Epithelial cell of proximal tubule (primary cell): ENCODE results near the gene TBX10. TPM values are rescaled to one million over a fixed set of nuclear protein-coding genes. Genes with fewer than 3 reads are reported as not detected.
"Not testable (repeated sequence)": the region's sequence is repeated elsewhere in the genome, so short reads cannot be mapped to it uniquely, and the experiment has no call there.

Source experiments
- DNase-seq: peaks from one replicate; pipeline ENCODE4 v3.0.0-alpha.2; 2011; ENCODE audit warnings: low read depth
- H3K4me3 ChIP-seq: 2 replicates; pipeline ENCODE4 v1.5.1; 2011; ENCODE audit warnings: low read depth, mild to moderate bottlenecking, low read length
- CTCF ChIP-seq: conservative IDR thresholded peaks from 2 replicates; pipeline ENCODE4 v1.5.1; 2012; ENCODE audit warnings: low read depth, mild to moderate bottlenecking, low read length
- total RNA-seq: library from RNA; depleted of rRNA; stranded (reverse); fragments of >200 nt; gene quantifications from 2 replicates; pipeline ENCODE4 v1.2.3, GENCODE V29; 2015

TBX10 gene
- total RNA-seq, 1 donor from 2014 or later, result not detected

DNA sequence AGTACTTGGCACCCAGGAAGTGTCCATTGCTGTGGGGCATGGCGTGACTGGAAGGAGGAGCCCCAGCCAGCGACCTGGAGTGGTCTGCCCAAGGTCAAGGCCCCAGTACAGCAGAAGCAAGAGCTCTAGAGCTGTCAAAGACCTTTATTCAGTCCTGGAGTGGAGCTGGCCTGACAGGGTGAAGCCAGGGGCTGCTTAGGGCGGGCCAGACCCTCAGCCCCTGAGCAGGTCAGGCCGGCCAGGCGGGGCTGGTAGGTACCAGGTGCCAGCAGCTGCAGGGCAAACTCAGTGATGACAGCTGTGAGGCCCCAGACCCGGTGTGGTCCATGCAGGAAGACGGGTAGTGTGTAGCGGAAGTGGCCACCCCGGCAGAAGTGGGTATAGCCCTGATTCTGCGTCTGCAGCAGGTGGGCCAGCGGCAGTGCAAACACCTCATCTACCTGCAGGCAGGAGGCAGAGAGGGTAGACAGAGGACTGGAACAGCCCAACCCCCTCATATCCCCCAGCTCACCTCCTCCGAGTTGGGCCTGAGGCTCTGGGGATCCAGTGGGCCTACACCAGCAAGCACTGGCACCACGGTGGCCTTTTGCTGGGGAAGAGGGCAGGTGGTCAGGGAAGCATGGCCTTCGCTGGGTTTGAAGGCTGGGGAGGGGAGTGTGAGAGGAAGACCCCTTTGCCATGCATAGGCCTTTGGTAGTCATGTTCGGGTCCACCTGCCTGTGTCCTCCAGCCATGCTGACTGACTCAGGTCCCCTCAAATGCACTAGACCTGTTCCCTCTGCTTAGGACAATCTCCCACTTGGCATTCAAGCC lies 11.5 kb downstream of the TBX10 start:
- no peak for TF ChIP-seq CTCF
- no peak for DNase-seq
- peak overlapping the region; percentile 63 for H3K4me3 ChIP-seq

DNA sequence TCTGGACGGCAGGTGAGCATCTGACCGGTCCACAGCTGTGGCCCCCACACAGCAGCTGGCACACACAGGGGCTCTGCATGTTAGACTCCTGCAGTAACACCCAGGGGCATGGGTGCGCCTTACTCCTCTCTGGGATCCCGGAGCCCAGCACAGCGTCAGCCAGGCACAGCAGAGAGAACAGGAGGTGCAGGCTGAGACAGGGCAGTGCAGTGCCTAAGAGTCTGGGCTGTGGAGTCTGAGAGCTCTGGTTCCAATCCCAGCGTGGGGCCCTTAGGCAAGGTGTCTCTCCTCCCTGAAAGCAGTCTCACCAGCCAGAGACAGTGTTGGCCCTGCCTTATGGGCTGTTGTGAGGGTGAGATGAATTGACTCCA lies 12.1 kb downstream of the TBX10 start:
- no peak for TF ChIP-seq CTCF
- DNase-seq, result no peak
- no peak overlapping the region for H3K4me3 ChIP-seq

DNA sequence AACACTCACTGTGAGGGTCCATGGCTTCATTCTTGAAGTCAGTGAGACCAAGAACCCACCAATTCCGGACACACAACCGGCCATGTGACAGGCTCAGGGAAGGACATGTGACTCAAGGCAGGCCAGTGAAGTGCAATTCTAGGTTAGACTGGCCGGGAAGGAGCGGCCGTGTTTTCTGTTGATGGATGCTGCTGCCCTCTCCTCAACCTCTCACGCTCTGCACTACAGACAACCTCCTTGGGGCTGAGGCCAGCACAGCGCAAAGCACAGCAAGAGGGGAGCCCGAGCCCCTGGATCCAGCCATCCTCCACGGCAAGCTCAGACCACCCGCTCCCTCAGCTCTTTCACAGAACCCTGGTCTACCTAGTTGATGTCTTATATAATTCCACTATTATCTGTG lies 12.6 kb downstream of the TBX10 start:
- no peak for TF ChIP-seq CTCF
- DNase-seq, result no peak
- H3K4me3 ChIP-seq, result no peak overlapping the region

DNA sequence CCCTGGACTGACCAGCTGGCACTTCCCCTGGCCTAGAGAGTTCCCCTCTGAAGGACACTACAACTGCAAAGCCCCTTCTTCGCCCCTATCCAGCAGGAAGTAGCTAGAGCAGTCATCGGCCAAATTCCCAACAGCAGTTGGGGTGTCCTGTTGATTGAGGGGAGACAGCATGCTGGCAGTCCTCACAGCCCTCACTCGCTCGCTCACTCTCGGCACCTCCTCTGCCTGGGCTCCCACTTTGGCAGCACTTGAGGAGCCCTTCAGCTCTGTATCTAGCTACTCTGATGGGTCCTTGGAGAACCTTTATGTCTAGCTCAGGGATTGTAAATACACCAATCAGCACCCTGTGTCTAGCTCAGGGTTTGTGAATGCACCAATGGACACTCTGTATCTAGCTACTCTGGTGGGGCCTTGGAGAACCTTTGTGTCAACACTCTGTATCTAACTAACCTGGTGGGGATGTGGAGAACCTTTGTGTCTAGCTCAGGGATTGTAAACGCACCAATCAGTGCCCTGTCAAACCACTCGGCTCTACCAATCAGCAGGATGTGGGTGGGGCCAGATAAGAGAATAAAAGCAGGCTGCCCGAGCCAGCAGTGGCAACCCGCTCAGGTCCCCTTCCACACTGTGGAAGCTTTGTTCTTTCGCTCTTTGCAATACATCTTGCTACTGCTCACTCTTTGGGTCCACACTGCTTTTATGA lies 13.3 kb downstream of the TBX10 start:
- H3K4me3 ChIP-seq, result not testable (repeated sequence)

DNA sequence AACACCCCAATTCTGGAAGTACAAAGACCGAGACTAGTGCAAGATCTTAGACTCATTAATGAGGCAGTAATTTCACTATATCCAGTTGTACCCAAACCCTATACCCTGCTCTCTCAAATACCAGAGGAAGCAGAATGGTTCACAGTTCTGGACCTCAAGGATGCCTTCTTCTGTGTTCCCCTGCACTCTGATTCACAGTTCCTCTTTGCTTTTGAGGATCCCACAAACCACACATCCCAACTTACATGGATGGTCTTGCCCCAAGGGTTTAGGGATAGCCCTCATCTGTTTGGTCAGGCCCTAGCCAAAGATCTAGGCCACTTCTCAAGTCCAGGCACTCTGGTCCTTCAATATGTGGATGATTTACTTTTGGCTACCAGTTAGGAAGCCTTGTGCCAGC lies 15.8 kb downstream of the TBX10 start:
- not testable (repeated sequence) for H3K4me3 ChIP-seq, DNase-seq

More for the DNA sequence above, 13.3 kb downstream of the TBX10 start:
- DNase-seq, result not testable (repeated sequence)

- not testable (repeated sequence) for H3K4me3 ChIP-seq
These were observed 16.7 kb downstream of the TBX10 start for GRCh38 chr11:67622905-67623304.

GRCh38 chr11:67621928-67622327 lies 17.6 kb downstream of the TBX10 start:
- not testable (repeated sequence) for DNase-seq, H3K4me3 ChIP-seq

More at GRCh38 chr11:67622905-67623304, 16.7 kb downstream of the TBX10 start:
- not testable (repeated sequence) for DNase-seq

GRCh38 chr11:67620621-67621020 lies 18.9 kb downstream of the TBX10 start:
- not testable (repeated sequence) for DNase-seq, H3K4me3 ChIP-seq

DNA sequence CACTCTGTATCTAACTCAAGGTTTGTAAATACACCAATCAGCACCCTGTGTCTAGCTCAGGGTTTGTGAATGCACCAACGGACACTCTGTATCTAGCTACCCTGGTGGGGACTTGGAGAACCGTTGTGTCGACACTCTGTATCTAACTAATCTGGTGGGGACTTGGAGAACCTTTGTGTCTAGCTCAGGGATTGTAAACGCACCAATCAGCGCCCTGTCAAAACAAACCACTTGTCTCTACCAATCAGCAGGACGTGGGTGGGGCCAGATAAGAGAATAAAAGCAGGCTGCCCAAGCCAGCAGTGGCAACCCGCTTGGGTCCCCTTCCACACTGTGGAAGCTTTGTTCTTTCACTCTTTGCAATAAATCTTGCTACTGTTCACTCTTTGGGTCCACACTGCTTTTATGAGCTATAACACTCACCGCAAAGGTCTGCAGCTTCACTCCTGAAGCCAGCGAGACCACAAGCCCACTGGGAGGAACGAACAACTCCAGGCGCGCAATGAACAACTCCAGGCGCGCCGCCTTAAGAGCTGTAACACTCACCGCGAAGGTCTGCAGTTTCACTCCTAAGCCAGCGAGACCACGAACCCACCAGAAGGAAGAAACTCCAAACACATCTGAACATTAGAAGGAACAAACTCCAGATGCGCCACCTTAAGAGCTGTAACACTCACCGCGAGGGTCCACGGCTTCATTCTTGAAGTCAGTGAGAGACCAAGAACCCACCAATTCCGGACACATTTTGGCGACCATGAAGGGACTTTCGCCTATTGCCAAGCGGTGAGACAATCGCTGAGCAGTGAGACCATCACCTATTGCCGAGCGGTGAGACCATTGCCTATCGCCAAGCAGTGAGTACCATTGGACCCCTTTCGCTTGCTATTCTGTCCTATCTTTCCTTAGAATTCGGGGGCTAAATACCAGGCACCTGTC lies 19.6 kb downstream of the TBX10 start:
- not testable (repeated sequence) for H3K4me3 ChIP-seq, DNase-seq

DNA sequence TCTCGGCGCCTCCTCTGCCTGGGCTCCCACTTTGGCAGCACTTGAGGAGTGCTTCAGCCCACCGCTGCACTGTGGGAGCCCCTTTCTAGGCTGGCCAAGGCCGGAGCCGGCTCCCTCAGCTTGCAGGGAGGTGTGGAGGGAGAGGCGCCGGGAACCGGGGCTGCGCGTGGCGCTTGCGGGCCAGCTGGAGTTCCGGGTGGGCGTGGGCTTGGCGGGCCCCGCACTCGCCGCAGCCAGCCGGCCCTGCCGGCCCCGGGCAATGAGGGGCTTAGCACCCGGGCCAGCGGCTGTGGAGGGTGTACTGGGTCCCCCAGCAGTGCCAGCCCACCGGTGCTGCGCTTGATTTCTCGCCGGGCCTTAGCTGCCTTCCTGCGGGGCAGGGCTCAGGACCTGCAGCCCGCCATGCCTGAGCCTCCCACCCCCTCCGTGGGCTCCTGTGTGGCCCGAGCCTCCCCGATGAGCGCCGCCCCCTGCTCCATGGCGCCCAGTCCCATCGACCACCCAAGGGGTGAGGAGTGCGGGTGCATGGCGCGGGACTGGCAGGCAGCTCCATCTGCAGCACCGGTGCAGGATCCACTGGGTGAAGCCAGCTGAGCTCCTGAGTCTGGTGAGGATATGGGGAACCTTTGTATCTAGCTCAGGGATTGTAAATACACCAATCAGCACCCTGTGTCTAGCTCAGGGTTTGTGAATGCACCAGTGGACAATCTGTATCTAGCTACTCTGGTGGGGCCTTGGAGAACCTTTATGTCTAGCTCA lies 20.5 kb downstream of the TBX10 start:
- H3K4me3 ChIP-seq, result not testable (repeated sequence)

More for the DNA sequence above, 20.5 kb downstream of the TBX10 start:
- not testable (repeated sequence) for DNase-seq
